HG03135 (cell line): Measurements from ENCODE around the gene IGSF21.

ENCODE experiments used
- ATAC-seq: cut with Tn5 transposase; IDR thresholded peaks from one replicate; pipeline ENCODE4 v1.9.1; 2021; ENCODE audit warnings: mild to moderate bottlenecking, moderate library complexity; ENCODE audit not compliant: unreplicated experiment

The IGSF21 gene

GRCh38 chr1:18094096-18094495 is 13.5 kb upstream of the IGSF21 start:
- no peak for ATAC-seq

- ATAC-seq = no peak
Observed at GRCh38 chr1:18097206-18097605, 10.4 kb upstream of the IGSF21 start.

- no peak for ATAC-seq
Observed at GRCh38 chr1:18099026-18099425, 8.6 kb upstream of the IGSF21 start.

- no peak for ATAC-seq
Observed at GRCh38 chr1:18100060-18100459, 7.5 kb upstream of the IGSF21 start.

- no peak for ATAC-seq
Observed at GRCh38 chr1:18100491-18101063, 7.0 kb upstream of the IGSF21 start.

GRCh38 chr1:18101508-18101907 is 6.1 kb upstream of the IGSF21 start:
- no peak for ATAC-seq

GRCh38 chr1:18103788-18104421 is 3.7 kb upstream of the IGSF21 start:
- no peak for ATAC-seq

GRCh38 chr1:18104546-18105100 is 3.0 kb upstream of the IGSF21 start:
- no peak for ATAC-seq

GRCh38 chr1:18105196-18105595 is 2.4 kb upstream of the IGSF21 start:
- no peak for ATAC-seq

GRCh38 chr1:18108299-18109057 is 880 bp downstream of the IGSF21 start:
- no peak for ATAC-seq

- no peak for ATAC-seq
Observed at GRCh38 chr1:18109058-18109755, 1.6 kb downstream of the IGSF21 start.

GRCh38 chr1:18109756-18110597 is 2.4 kb downstream of the IGSF21 start:
- ATAC-seq = no peak

- ATAC-seq = no peak
Observed at GRCh38 chr1:18110598-18110939, 3.0 kb downstream of the IGSF21 start.

- no peak for ATAC-seq
Observed at GRCh38 chr1:18110968-18111367, 3.4 kb downstream of the IGSF21 start.

- ATAC-seq = no peak
Observed at GRCh38 chr1:18111605-18112297, 4.2 kb downstream of the IGSF21 start.

- ATAC-seq = no peak
Observed at GRCh38 chr1:18112611-18113010, 5.0 kb downstream of the IGSF21 start.

GRCh38 chr1:18114726-18115410 is 7.3 kb downstream of the IGSF21 start:
- ATAC-seq = no peak

- ATAC-seq = no peak
Observed at GRCh38 chr1:18116777-18117176, 9.2 kb downstream of the IGSF21 start.

GRCh38 chr1:18118078-18118477 is 10.5 kb downstream of the IGSF21 start:
- ATAC-seq = no peak
